OCI-LY1 (cell line): ENCODE results near the gene CORO1C.

Source experiments
- H2AFZ ChIP-seq: fragments of 200-600 bp; sonication (generic), shearing (Covaris generic); 2 replicates; pipeline ENCODE4 v1.6.0; 2014; ENCODE audit warnings: antibody characterized with exemption, mild to moderate bottlenecking, low read length
- H3F3A ChIP-seq: fragments of 200-600 bp; sonication (generic), shearing (Covaris generic); 2 replicates; pipeline ENCODE4 v1.6.0; 2014; ENCODE audit warnings: mild to moderate bottlenecking, antibody characterized with exemption, low read length, moderate library complexity; ENCODE audit not compliant: insufficient read depth
- H3K27ac ChIP-seq: fragments of 200-600 bp; sonication (generic); 2 replicates; pipeline ENCODE4 v1.5.1; 2014; ENCODE audit warnings: low read length, mixed run types, mild to moderate bottlenecking, low read depth; ENCODE audit not compliant: poor library complexity, severe bottlenecking
- H3K27me3 ChIP-seq: fragments of 200-600 bp; sonication (generic); 2 replicates; pipeline ENCODE4 v1.6.0; 2014; ENCODE audit warnings: antibody characterized with exemption, mild to moderate bottlenecking, low read length, moderate library complexity; ENCODE audit not compliant: insufficient read depth
- H3K36me3 ChIP-seq: fragments of 200-600 bp; sonication (generic); 2 replicates; pipeline ENCODE4 v1.6.1; 2014; ENCODE audit warnings: mild to moderate bottlenecking, antibody characterized with exemption, low read length, moderate library complexity, mixed read lengths; ENCODE audit not compliant: insufficient read depth
- H3K4me1 ChIP-seq: fragments of 200-600 bp; sonication (generic); 2 replicates; pipeline ENCODE4 v1.5.1; 2014; ENCODE audit warnings: mild to moderate bottlenecking, low read length, moderate library complexity; ENCODE audit not compliant: insufficient read depth, severe bottlenecking
- H3K4me2 ChIP-seq: fragments of 200-600 bp; sonication (generic), shearing (Covaris generic); 2 replicates; pipeline ENCODE4 v1.6.1; 2014; ENCODE audit warnings: low read length
- H3K4me3 ChIP-seq: fragments of 200-600 bp; sonication (generic); 2 replicates; pipeline ENCODE4 v1.5.1; 2014; ENCODE audit warnings: low read length, low read depth, mild to moderate bottlenecking, mixed read lengths; ENCODE audit not compliant: poor library complexity, severe bottlenecking
- H3K79me2 ChIP-seq: fragments of 200-600 bp; shearing (Covaris generic); 2 replicates; pipeline ENCODE4 v1.6.1; 2016; ENCODE audit warnings: mixed run types, low read length, mixed read lengths; ENCODE audit not compliant: insufficient read depth
- H3K9ac ChIP-seq: fragments of 200-600 bp; sonication (generic), shearing (Covaris generic); 2 replicates; pipeline ENCODE4 v1.6.1; 2014; ENCODE audit warnings: mild to moderate bottlenecking, low read length, mixed read lengths
- H3K9me2 ChIP-seq: fragments of 200-600 bp; sonication (generic), shearing (Covaris generic); 2 replicates; pipeline ENCODE4 v1.6.1; 2014; ENCODE audit warnings: low read depth, mild to moderate bottlenecking, low read length, mixed read lengths
- H3K9me3 ChIP-seq: fragments of 200-600 bp; shearing (Covaris generic); 2 replicates; pipeline ENCODE4 v1.6.1; 2014; ENCODE audit warnings: low read length, mixed read lengths
- H4K20me1 ChIP-seq: fragments of 200-600 bp; sonication (generic), shearing (Covaris generic); 2 replicates; pipeline ENCODE4 v1.6.0; 2016; ENCODE audit warnings: mild to moderate bottlenecking, low read length; ENCODE audit not compliant: insufficient read depth
- EZH2 ChIP-seq: fragments of 200-600 bp; sonication (generic), shearing (Covaris generic); IDR thresholded peaks from 2 replicates; pipeline ENCODE4 v1.8.0; 2017; ENCODE audit warnings: borderline replicate concordance, mixed run types, mild to moderate bottlenecking, antibody characterized with exemption, low read length, moderate library complexity, mixed read lengths
- TF ChIP-seq, protein P1 (sequence below): fragments of 200-600 bp; sonication (generic), shearing (Covaris generic); IDR thresholded peaks from 2 replicates; pipeline ENCODE4 v1.5.1; 2017; ENCODE audit warnings: mild to moderate bottlenecking, antibody characterized with exemption, low read length, moderate library complexity, mixed read lengths

CORO1C gene

DNA sequence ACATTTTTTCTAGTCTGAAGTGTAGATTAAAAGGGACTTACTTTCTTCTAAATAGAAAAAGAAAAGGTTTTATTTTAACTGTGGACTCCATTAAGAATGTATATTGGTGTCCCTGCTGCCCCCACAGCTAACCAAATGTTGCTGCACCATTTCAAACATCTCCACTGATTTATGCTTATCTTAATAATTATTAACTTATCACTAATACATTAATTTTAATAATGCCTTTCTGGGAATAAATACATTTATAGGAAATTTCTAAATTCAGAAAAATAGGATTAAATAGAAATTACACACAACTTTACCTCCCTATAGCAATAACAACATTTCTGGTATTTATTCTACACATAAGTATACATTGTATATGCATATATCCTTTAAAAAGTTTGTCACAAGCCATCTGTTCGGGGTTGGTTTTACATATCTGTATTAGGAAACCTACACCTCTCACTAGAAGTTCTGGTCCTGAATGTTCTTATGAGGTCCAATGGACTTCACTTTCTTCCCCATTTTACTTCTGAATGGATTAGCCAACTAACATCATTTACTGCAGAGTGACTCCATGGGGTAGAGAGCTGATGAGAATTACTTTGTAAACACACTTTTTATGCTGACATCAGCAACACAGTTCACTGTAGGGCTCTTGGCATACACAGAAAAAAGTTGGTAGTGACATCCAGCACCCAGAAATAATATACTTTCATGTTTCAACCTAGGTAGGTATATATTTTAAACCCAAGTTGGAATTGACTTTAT, 88.2 kb downstream of the CORO1C start:
- H3K36me3 ChIP-seq = peaks cover 15% of the 10 kb centered on the region; the same call in 1 of the 2 replicates
- H4K20me1 ChIP-seq = no peaks in the 10 kb centered on the region
- H3F3A ChIP-seq = no peaks in the 10 kb centered on the region
- H3K4me3 ChIP-seq = no peak overlapping the region
- no peaks in the 10 kb centered on the region for H3K9me3 ChIP-seq
- H3K79me2 ChIP-seq = no peaks in the 10 kb centered on the region
- no peak overlapping the region for H3K9ac ChIP-seq
- H3K9me2 ChIP-seq = no peaks in the 10 kb centered on the region
- H3K4me2 ChIP-seq = peak overlapping the region; percentile 41; the same call in 1 of the 2 replicates
- peak overlapping the region; percentile 100 for H3K27ac ChIP-seq
- H3K27me3 ChIP-seq = no peaks in the 10 kb centered on the region
- no peak overlapping the region for H2AFZ ChIP-seq
- H3K4me1 ChIP-seq = peaks cover 49% of the 10 kb centered on the region
- TF ChIP-seq, protein P1, sequence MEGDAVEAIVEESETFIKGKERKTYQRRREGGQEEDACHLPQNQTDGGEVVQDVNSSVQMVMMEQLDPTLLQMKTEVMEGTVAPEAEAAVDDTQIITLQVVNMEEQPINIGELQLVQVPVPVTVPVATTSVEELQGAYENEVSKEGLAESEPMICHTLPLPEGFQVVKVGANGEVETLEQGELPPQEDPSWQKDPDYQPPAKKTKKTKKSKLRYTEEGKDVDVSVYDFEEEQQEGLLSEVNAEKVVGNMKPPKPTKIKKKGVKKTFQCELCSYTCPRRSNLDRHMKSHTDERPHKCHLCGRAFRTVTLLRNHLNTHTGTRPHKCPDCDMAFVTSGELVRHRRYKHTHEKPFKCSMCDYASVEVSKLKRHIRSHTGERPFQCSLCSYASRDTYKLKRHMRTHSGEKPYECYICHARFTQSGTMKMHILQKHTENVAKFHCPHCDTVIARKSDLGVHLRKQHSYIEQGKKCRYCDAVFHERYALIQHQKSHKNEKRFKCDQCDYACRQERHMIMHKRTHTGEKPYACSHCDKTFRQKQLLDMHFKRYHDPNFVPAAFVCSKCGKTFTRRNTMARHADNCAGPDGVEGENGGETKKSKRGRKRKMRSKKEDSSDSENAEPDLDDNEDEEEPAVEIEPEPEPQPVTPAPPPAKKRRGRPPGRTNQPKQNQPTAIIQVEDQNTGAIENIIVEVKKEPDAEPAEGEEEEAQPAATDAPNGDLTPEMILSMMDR = no peak
- no peak for TF ChIP-seq EZH2

DNA sequence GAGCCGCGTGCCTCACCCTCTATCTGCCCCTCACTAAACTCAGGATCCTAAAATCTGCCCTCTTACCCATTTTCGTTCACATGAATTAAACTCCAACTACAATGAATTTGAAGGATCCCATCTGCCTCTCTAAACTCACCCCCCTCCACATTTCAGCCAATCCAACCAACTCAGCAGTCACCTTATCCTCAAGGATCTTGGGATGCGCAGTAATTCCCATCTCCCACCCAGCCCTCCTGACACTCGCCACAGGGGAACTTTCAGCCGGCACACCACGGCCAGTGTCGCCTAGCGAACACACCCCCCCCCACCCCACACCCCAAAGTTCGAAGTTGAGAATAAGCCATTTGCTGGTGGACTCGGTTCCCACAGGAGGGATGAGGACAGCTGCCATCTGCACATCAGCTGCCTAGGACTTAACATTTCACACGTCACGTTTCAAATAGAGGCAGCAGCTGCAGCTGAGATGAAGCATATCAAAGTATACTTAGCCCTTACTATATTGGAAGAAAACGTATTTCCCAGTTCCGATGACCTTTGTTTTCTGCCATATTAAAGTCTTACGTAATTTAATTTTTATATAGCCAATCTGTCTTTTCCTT, 88.9 kb downstream of the CORO1C start:
- no peaks in the 10 kb centered on the region for H3K9me2 ChIP-seq
- no peaks in the 10 kb centered on the region for H3K79me2 ChIP-seq
- H3K4me3 ChIP-seq = no peak overlapping the region
- no peaks in the 10 kb centered on the region for H3K27me3 ChIP-seq
- H3K4me2 ChIP-seq = peak overlapping the region; percentile 41
- H3K9me3 ChIP-seq = no peaks in the 10 kb centered on the region
- H3K36me3 ChIP-seq = peaks cover 13% of the 10 kb centered on the region; the same call in 1 of the 2 replicates
- H3K27ac ChIP-seq = peak overlapping the region; percentile 100
- H4K20me1 ChIP-seq = no peaks in the 10 kb centered on the region
- peak overlapping the region; percentile 43; the same call in 1 of the 2 replicates for H3K9ac ChIP-seq
- no peak overlapping the region for H2AFZ ChIP-seq
- no peak for TF ChIP-seq EZH2
- TF ChIP-seq, protein P1 = no peak
- H3K4me1 ChIP-seq = peaks cover 56% of the 10 kb centered on the region
- no peaks in the 10 kb centered on the region for H3F3A ChIP-seq

DNA sequence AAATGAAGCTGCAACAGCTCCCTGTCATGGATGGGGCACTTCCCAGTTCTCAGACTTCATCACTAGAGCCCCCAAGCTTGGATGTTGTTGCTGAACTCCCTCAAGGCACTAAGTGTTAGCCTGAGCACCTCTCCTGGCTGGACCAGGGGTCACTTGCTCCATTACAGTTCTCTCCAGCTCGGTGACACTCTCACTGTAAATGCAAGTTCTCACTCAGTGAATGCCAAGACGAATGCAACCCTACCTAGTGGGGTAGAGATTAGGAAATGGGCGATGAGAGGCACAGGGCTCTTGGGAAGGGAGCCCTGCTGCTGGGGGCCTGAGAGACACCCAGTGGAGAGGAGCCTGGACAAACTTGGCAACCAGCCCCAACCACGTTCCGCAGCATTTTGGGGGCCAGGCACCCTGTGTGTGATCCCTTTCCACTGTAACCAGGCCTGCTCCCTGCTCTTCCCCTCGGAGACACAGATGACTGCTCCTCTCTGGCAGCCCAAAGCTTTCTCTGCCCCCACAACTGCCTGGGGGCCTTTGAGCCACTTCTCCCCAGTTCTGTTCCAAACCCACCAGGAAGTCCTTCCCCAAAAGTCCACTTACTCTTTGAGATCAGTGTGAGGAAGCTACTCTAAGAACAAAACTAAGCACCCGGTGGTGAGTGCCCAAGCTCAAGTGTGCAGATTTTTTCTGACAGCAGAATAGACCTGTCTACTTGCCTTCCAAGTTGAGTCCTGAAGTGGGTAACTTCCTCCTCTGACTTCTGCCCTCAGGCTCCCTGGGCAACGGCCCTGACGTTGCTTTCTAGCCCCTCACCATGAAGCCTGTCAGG, 89.7 kb downstream of the CORO1C start:
- Histone ChIP-seq H3K27me3 (no peaks in the 10 kb centered on the region), H3K9ac (peak overlapping the region; percentile 43; the same call in 1 of the 2 replicates), H3K4me3 (no peak overlapping the region), H3K9me3 (no peaks in the 10 kb centered on the region), H3K4me2 (peak overlapping the region; percentile 41), H3K4me1 (peaks cover 62% of the 10 kb centered on the region), H3K36me3 (peaks cover 13% of the 10 kb centered on the region; the same call in 1 of the 2 replicates), H3K9me2 (no peaks in the 10 kb centered on the region), H3F3A (no peaks in the 10 kb centered on the region), H3K79me2 (no peaks in the 10 kb centered on the region), H4K20me1 (no peaks in the 10 kb centered on the region), H3K27ac (peak overlapping the region; percentile 100), H2AFZ (no peak overlapping the region)
- TF ChIP-seq, protein P1 = no peak
- TF ChIP-seq EZH2 = no peak
